ENCODE data around the gene AMBRA1.

The AMBRA1 gene

GRCh38 chr11:46574656-46575055 is 19.2 kb downstream of the AMBRA1 start:
- FAIRE-seq, result no peak

GRCh38 chr11:46570790-46571398 is 22.9 kb downstream of the AMBRA1 start:
- FAIRE-seq, result no peak

GRCh38 chr11:46565232-46565840 is 28.5 kb downstream of the AMBRA1 start:
- no peak for FAIRE-seq

GRCh38 chr11:46564459-46564858 is 29.4 kb downstream of the AMBRA1 start:
- no peak for FAIRE-seq

GRCh38 chr11:46562527-46562926 is 31.3 kb downstream of the AMBRA1 start:
- FAIRE-seq, result no peak

- no peak for FAIRE-seq
Observed at GRCh38 chr11:46560300-46560991, 33.4 kb downstream of the AMBRA1 start.

- FAIRE-seq, result no peak
Observed at GRCh38 chr11:46559815-46560214, 34.0 kb downstream of the AMBRA1 start.

GRCh38 chr11:46557684-46558151 is 36.1 kb downstream of the AMBRA1 start:
- FAIRE-seq, result no peak

GRCh38 chr11:46555267-46556054 is 38.4 kb downstream of the AMBRA1 start:
- FAIRE-seq, result peak; percentile 37

- FAIRE-seq, result peak; percentile 91
Observed at GRCh38 chr11:46554213-46555147, 39.3 kb downstream of the AMBRA1 start.

- FAIRE-seq, result no peak
Observed at GRCh38 chr11:46553814-46554212, 40.0 kb downstream of the AMBRA1 start.

GRCh38 chr11:46551261-46551660 is 42.6 kb downstream of the AMBRA1 start:
- FAIRE-seq, result no peak

GRCh38 chr11:46547579-46547978 is 46.2 kb downstream of the AMBRA1 start:
- FAIRE-seq, result no peak

GRCh38 chr11:46543564-46543963 is 50.3 kb downstream of the AMBRA1 start:
- FAIRE-seq, result no peak

- no peak for FAIRE-seq
Observed at GRCh38 chr11:46541593-46542371, 52.0 kb downstream of the AMBRA1 start.

- no peak for FAIRE-seq
Observed at GRCh38 chr11:46540807-46541206, 53.0 kb downstream of the AMBRA1 start.

- peak; percentile 90 for FAIRE-seq
Observed at GRCh38 chr11:46537537-46538295, 56.1 kb downstream of the AMBRA1 start.

- peak; percentile 47 for FAIRE-seq
Observed at GRCh38 chr11:46537121-46537520, 56.7 kb downstream of the AMBRA1 start.

- FAIRE-seq, result no peak
Observed at GRCh38 chr11:46535688-46536087, 58.1 kb downstream of the AMBRA1 start.

GRCh38 chr11:46534711-46535110 is 59.1 kb downstream of the AMBRA1 start:
- no peak for FAIRE-seq

Data from G401.6 (cell line).